Activated CD8-positive, alpha-beta memory T cell treated with anti-CD3 and anti-CD28 coated beads for 36 hours (primary cell): ENCODE data around the gene ARID3A. TPM values are rescaled to one million over a fixed set of nuclear protein-coding genes. Genes with fewer than 3 reads are reported as not detected.
"Not testable (repeated sequence)": the region's sequence is repeated elsewhere in the genome, so short reads cannot be mapped to it uniquely, and the experiment has no call there.

Experiments
- CTCF ChIA-PET: fragments of 350-600 bp; sonication (Branson Sonifier 250); formaldehyde crosslinking; loops from one replicate; lab custom pipeline; 2021; ENCODE audit warnings: antibody characterized with exemption; lab: Charles Lee
- POLR2A ChIA-PET: fragments of 350-600 bp; sonication (Branson Sonifier 250); formaldehyde crosslinking; loops from one replicate; lab custom pipeline; 2021; ENCODE audit warnings: antibody characterized with exemption; lab: Charles Lee
- total RNA-seq, 2 experiments: library from RNA; stranded (reverse); gene quantifications; one replicate each; pipeline ENCODE4 v1.2.3, GENCODE V29; 2021

The ARID3A gene
- total RNA-seq, 2 experiments from 2014 or later = 18.8 to 19.0 TPM

- CTCF ChIA-PET = interaction anchor here (1.1 to 1.4 kb wide), 2 partner anchors 13 to 26 kb away, joined by 3 to 4 read pairs; no protein-coding TSS in a partner anchor
- POLR2A ChIA-PET = no interaction called here
Observed at GRCh38 chr19:889662-890295, 36.1 kb upstream of the ARID3A start.

GRCh38 chr19:890831-891230 is 35.0 kb upstream of the ARID3A start:
- ChIA-PET CTCF (no interaction called here), POLR2A (no interaction called here)

GRCh38 chr19:891421-892200 is 34.2 kb upstream of the ARID3A start:
- CTCF ChIA-PET = interaction anchor here (2.3 kb wide), 1 partner anchor 16 kb away, joined by 7 read pairs; no protein-coding TSS in a partner anchor
- POLR2A ChIA-PET = not testable (repeated sequence)

GRCh38 chr19:892243-892893 is 33.5 kb upstream of the ARID3A start:
- ChIA-PET POLR2A (interaction anchor here (0.6 to 1.4 kb wide), 3 partner anchors 11 to 28 kb away, joined by 3 to 4 read pairs (median 4); no protein-coding TSS in a partner anchor), CTCF (interaction anchor here (0.8 to 2.3 kb wide), 4 partner anchors 16 to 92 kb away, joined by 3 to 7 read pairs (median 3); partner anchors contain the start of gene WDR18)

GRCh38 chr19:892894-893689 is 32.7 kb upstream of the ARID3A start, which contains the start of the genes MED16 and RNU6-9:
Gene MED16 (minus strand): TSS chr19:893187. CDS start chr19:891131, 2,056 bp downstream.
Gene RNU6-9 (plus strand): TSS chr19:893484.
- POLR2A ChIA-PET = interaction anchor here (0.6 to 1.4 kb wide), 6 partner anchors 10 to 1072 kb away, joined by 3 to 5 read pairs (median 4); no protein-coding TSS in a partner anchor
- CTCF ChIA-PET = interaction anchor here (0.8 to 2.3 kb wide), 5 partner anchors 10 to 91 kb away, joined by 3 to 7 read pairs (median 3); partner anchors contain the start of gene WDR18

- POLR2A ChIA-PET = no interaction called here
- CTCF ChIA-PET = interaction anchor here (0.8 to 1.3 kb wide), 2 partner anchors 33 to 92 kb away, joined by 3 read pairs; no protein-coding TSS in a partner anchor
Observed at GRCh38 chr19:896434-896833, 29.4 kb upstream of the ARID3A start.

GRCh38 chr19:896999-897398 is 28.8 kb upstream of the ARID3A start:
- ChIA-PET POLR2A (no interaction called here), CTCF (interaction anchor here (0.8 to 1.3 kb wide), 2 partner anchors 33 to 92 kb away, joined by 3 read pairs; no protein-coding TSS in a partner anchor)

- POLR2A ChIA-PET = no interaction called here
- CTCF ChIA-PET = no interaction called here
Observed at GRCh38 chr19:897442-898039, 28.3 kb upstream of the ARID3A start.

GRCh38 chr19:898663-899062 is 27.2 kb upstream of the ARID3A start:
- ChIA-PET POLR2A (no interaction called here), CTCF (no interaction called here)

GRCh38 chr19:899336-900042 is 26.3 kb upstream of the ARID3A start:
- ChIA-PET CTCF (no interaction called here), POLR2A (no interaction called here)

- ChIA-PET POLR2A (no interaction called here), CTCF (no interaction called here)
Observed at GRCh38 chr19:900043-900301, 25.9 kb upstream of the ARID3A start.

- ChIA-PET CTCF (no interaction called here), POLR2A (no interaction called here)
Observed at GRCh38 chr19:900302-901111, 25.3 kb upstream of the ARID3A start.

- CTCF ChIA-PET = interaction anchor here (0.6 kb wide), 1 partner anchor 228 kb away, joined by 3 read pairs; no protein-coding TSS in a partner anchor
- POLR2A ChIA-PET = no interaction called here
Observed at GRCh38 chr19:901216-902092, 24.4 kb upstream of the ARID3A start.

- ChIA-PET CTCF (interaction anchor here (0.6 to 1.2 kb wide), 2 partner anchors 13 to 227 kb away, joined by 3 read pairs; no protein-coding TSS in a partner anchor), POLR2A (no interaction called here)
Observed at GRCh38 chr19:902093-902370, 23.8 kb upstream of the ARID3A start.

GRCh38 chr19:902446-903226 is 23.2 kb upstream of the ARID3A start:
- POLR2A ChIA-PET = interaction anchor here (0.9 kb wide), 1 partner anchor 10 kb away, joined by 4 read pairs; the partner anchor contains the start of genes MED16 and RNU6-9

More at GRCh38 chr19:902446-903226, 23.2 kb upstream of the ARID3A start:
- CTCF ChIA-PET = interaction anchor here (0.6 to 1.2 kb wide), 3 partner anchors 9 to 226 kb away, joined by 3 to 4 read pairs (median 3); partner anchors contain the start of genes MED16 and RNU6-9
